ENCODE measurements around the gene RPS26. TPM values are rescaled to one million over a fixed set of nuclear protein-coding genes. Genes with fewer than 3 reads are reported as not detected.

RPS26 gene
- total and polyA plus RNA-seq, 9 of the 15 experiments (the other 6 are each of a cell fraction or from before 2014, with no cell fraction given): 70.2 to 1,589 (median 852) TPM

- TF ChIP-seq MGA (IDR thresholded peaks at IDR 0.05) (no peak), KLF13 (tag; IDR thresholded peaks at IDR 0.05; ENCODE audit: borderline replicate concordance, low read depth) (peak; percentile 69), EZH2 (IDR thresholded peaks at IDR 0.05; ENCODE audit: borderline replicate concordance, low read depth, low read length) (no peak), MBD2 (IDR thresholded peaks at IDR 0.05; ENCODE audit: borderline replicate concordance, low read depth) (peak; percentile 78), L3MBTL2 (IDR thresholded peaks at IDR 0.05) (peak; percentile 88), ZNF764 (CRISPR knock-in tag; IDR thresholded peaks at IDR 0.05; ENCODE audit: low read depth) (no peak), CGGBP1 (CRISPR knock-in tag; IDR thresholded peaks at IDR 0.05) (0 out of 2 replicates have a peak, but pooled peaks have one; percentile 22), BCLAF1 (IDR thresholded peaks at IDR 0.05; ENCODE audit: borderline replicate concordance in 1 of 2, control insufficient read depth in 1 of 2, low read depth in 2 of 2, low read length in 1 of 2) (0 out of 4 replicates have a peak, but pooled peaks of 1 of the 2 experiments have one; percentile 35), ZNF184 (CRISPR knock-in tag; IDR thresholded peaks at IDR 0.05) (no peak), ELF1 (tag; IDR thresholded peaks at IDR 0.05) (peak; percentile 98), NR2F6 (CRISPR knock-in tag; IDR thresholded peaks at IDR 0.05) (no peak), SP1 (CRISPR knock-in tag; IDR thresholded peaks at IDR 0.05) (peak; percentile 96)
These were observed at the start of gene RPS26 (continued) for GRCh38 chr12:56041552-56042429.
